ENCODE measurements around the gene CREB1. TPM values are rescaled to one million over a fixed set of nuclear protein-coding genes. Genes with fewer than 3 reads are reported as not detected.
"Not testable (repeated sequence)": the region's sequence is repeated elsewhere in the genome, so short reads cannot be mapped to it uniquely, and the experiment has no call there.

CREB1 gene
- total and polyA plus RNA-seq, 11 donors = 4.3 to 58.9 (median 48.9) TPM

DNA sequence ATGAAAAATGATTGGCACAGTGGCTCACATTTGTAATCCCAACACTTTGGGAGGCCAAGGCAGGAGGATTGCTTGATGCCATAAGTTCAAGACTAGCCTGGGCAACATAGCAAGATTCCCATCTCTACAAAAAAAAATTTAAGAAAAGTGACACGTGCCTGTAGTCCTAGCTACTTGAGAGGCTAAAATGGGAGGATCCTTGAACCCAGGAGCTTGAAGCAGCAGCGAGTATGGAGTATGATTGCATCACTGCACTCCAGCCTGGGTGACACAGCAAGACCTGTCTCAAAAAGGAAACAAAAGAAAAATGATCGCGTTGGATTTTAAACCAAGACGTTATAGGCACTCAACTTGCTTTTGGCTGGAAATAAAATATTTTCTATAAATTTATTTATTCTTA, 37.8 kb upstream of the CREB1 start:
- 76 to 82% (median 79%) methylated on average over 5 of the region's 5 CpGs for WGBS, 4 donors
- H3K4me1 ChIP-seq = peaks cover 0 to 17% (median 2%) of the 10 kb centered on the region in 12 donors
- no peak overlapping the region for H3K4me3 ChIP-seq
- no peaks in the 10 kb centered on the region for H3K9me3 ChIP-seq
- peak overlapping the region in 4 of 12 donors; percentile 66 to 77 (median 70) for H3K27ac ChIP-seq
- no peaks in the 10 kb centered on the region for H3K27me3 ChIP-seq
- ATAC-seq (no peak), DNase-seq (no peak)
- intact Hi-C loops (cut with DNase I) = no loop called here
- TF ChIP-seq CTCF (IDR thresholded peaks at IDR 0.05) (no peak), POLR2A (IDR thresholded peaks at IDR 0.05) (no peak)
- H3K36me3 ChIP-seq = no peaks in the 10 kb centered on the region

DNA sequence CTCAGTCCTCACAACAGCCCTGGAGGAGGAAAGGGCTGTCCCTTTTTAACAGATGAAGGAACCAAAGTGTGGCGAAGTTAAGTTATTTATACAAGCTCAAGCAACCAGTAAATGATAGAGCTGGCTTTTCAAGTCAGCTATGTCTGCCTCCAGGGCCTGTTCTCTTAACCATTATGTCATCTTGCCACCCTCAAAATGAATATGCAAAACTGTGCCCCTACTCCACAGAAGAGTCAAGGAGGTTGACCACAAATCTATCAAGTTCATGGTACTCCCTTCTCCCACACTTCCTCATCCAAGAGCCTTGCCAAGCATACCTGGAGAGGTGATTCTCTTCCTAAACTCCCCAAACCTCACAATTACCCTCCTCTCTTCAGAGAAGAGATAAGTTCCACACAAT, 37.3 kb upstream of the CREB1 start:
- ATAC-seq (no peak), DNase-seq (no peak)
- WGBS, 4 donors = 66 to 82% (median 78%) methylated on average over 1 of the region's 1 CpG
- intact Hi-C loops (cut with DNase I) = no loop called here
- no peak overlapping the region for H3K4me3 ChIP-seq
- no peaks in the 10 kb centered on the region for H3K9me3 ChIP-seq
- H3K27me3 ChIP-seq = no peaks in the 10 kb centered on the region
- no peaks in the 10 kb centered on the region for H3K36me3 ChIP-seq
- H3K4me1 ChIP-seq = peaks cover 0 to 18% (median 2%) of the 10 kb centered on the region in 12 donors
- no peak for TF ChIP-seq POLR2A (IDR thresholded peaks at IDR 0.05)
- no peak for TF ChIP-seq CTCF (IDR thresholded peaks at IDR 0.05)
- H3K27ac ChIP-seq = peak overlapping the region in 1 of 12 donors; percentile 70

- WGBS, 4 donors = 77 to 90% (median 85%) methylated on average over 1 of the region's 1 CpG
These were observed 35.6 kb upstream of the CREB1 start for GRCh38 chr2:207494137-207494536.

GRCh38 chr2:207496936-207497335, 32.8 kb upstream of the CREB1 start:
- H3K27me3 ChIP-seq; intact Hi-C loops (cut with DNase I); ATAC-seq; H3K9me3 ChIP-seq; H3K36me3 ChIP-seq; H3K4me3 ChIP-seq; DNase-seq; H3K27ac ChIP-seq: not testable (repeated sequence)
- H3K4me1 ChIP-seq = peaks cover 0 to 57% (median 16%) of the 10 kb centered on the region in 12 donors
- 93 to 96% (median 95%) methylated on average over 12 of the region's 12 CpGs for WGBS, 4 donors

More at GRCh38 chr2:207494137-207494536, 35.6 kb upstream of the CREB1 start:
- H3K27ac ChIP-seq = no peak overlapping the region
- no peak for ATAC-seq
- intact Hi-C loops (cut with DNase I) = no loop called here
- no peak for DNase-seq
- no peak overlapping the region for H3K4me3 ChIP-seq
- TF ChIP-seq CTCF (IDR thresholded peaks at IDR 0.05) (no peak), POLR2A (IDR thresholded peaks at IDR 0.05) (no peak)
- no peaks in the 10 kb centered on the region for H3K9me3 ChIP-seq
- no peaks in the 10 kb centered on the region for H3K36me3 ChIP-seq
- H3K4me1 ChIP-seq = peaks cover 0 to 34% (median 12%) of the 10 kb centered on the region in 12 donors
- no peaks in the 10 kb centered on the region for H3K27me3 ChIP-seq

DNA sequence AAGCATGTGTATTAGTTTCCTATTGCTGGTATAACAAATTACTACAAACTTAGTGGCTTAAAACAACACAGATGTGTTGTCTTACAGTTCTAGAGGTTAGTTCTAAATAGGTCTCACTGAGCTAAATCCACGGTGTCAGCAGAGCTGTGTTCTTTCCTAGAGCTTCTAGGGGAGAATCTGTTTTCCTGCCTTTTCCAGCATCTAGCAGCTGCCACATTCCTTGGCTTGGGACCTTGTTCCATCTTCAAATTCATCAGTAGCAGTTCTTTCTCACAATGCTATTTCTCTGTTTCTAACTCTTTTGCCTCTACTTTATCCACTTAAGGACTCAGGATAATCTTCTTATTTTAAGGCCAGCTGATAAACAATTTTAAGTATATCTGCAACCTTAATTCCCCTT, 32.2 kb upstream of the CREB1 start:
- ATAC-seq (no peak), DNase-seq (no peak)
- intact Hi-C loops (cut with DNase I) = no loop called here
- Histone ChIP-seq H3K4me1 (peaks cover 0 to 58% (median 17%) of the 10 kb centered on the region in 12 donors), H3K4me3 (no peak overlapping the region), H3K36me3 (no peaks in the 10 kb centered on the region), H3K27ac (peak overlapping the region in 6 of 12 donors; percentile 32 to 75 (median 55)), H3K27me3 (no peaks in the 10 kb centered on the region), H3K9me3 (no peaks in the 10 kb centered on the region)
- TF ChIP-seq CTCF (IDR thresholded peaks at IDR 0.05) (no peak), POLR2A (IDR thresholded peaks at IDR 0.05) (no peak)
- 46 to 55% (median 54%) methylated on average over 1 of the region's 1 CpG for WGBS, 4 donors

Measured in heart left ventricle (tissue), 16 donors.